ENCODE measurements around the gene DPH7.

DNA sequence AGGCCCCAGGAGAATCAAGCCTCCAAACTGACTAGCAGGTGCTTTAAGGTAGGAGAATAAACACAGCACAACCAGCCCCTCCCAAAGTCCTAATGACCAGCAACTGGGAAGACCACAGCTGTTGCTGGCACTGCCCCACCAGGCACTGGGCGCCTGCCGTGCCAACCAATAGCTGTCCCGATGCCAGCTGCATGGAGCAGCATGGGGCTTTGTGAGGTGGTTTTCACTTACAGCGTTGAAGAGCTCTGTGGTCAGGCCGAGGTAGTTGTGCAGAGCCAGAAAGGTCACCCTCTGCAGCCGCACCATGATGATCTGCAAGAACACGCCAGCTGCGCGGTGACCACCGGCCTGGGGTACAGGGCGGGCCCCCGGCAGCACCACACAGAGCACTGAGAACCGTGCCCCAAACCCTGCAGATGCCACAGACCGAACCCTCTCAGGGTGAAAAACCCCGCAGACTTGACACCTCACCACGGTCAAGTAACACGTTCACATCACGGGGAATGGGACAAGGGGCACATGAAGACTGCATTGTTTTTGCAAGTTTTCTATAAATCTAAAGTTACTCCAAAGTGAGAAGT lies 57.2 kb downstream of the DPH7 start:
- TF ChIP-seq, protein P1, sequence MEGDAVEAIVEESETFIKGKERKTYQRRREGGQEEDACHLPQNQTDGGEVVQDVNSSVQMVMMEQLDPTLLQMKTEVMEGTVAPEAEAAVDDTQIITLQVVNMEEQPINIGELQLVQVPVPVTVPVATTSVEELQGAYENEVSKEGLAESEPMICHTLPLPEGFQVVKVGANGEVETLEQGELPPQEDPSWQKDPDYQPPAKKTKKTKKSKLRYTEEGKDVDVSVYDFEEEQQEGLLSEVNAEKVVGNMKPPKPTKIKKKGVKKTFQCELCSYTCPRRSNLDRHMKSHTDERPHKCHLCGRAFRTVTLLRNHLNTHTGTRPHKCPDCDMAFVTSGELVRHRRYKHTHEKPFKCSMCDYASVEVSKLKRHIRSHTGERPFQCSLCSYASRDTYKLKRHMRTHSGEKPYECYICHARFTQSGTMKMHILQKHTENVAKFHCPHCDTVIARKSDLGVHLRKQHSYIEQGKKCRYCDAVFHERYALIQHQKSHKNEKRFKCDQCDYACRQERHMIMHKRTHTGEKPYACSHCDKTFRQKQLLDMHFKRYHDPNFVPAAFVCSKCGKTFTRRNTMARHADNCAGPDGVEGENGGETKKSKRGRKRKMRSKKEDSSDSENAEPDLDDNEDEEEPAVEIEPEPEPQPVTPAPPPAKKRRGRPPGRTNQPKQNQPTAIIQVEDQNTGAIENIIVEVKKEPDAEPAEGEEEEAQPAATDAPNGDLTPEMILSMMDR (IDR thresholded peaks at IDR 0.05 in 2 of 3, conservative IDR thresholded peaks at IDR 0.05 in 1 of 3; ENCODE audit: borderline replicate concordance in 1 of 3, insufficient read depth in 1 of 3, low read depth in 2 of 3, low read length in 2 of 3), result no peak
- no peak for TF ChIP-seq POLR2AphosphoS5 (IDR thresholded peaks at IDR 0.05; ENCODE audit: low read depth, low read length)
- TF ChIP-seq YY1 (IDR thresholded peaks at IDR 0.05; ENCODE audit: extremely low read depth, insufficient replicate concordance, low read depth, low read length), result no peak
- TF ChIP-seq SIN3A (IDR thresholded peaks at IDR 0.05; ENCODE audit: low read depth), result no peak
- no peak for TF ChIP-seq SP1 (IDR thresholded peaks at IDR 0.05; ENCODE audit: low read depth)
- TF ChIP-seq, protein P2, sequence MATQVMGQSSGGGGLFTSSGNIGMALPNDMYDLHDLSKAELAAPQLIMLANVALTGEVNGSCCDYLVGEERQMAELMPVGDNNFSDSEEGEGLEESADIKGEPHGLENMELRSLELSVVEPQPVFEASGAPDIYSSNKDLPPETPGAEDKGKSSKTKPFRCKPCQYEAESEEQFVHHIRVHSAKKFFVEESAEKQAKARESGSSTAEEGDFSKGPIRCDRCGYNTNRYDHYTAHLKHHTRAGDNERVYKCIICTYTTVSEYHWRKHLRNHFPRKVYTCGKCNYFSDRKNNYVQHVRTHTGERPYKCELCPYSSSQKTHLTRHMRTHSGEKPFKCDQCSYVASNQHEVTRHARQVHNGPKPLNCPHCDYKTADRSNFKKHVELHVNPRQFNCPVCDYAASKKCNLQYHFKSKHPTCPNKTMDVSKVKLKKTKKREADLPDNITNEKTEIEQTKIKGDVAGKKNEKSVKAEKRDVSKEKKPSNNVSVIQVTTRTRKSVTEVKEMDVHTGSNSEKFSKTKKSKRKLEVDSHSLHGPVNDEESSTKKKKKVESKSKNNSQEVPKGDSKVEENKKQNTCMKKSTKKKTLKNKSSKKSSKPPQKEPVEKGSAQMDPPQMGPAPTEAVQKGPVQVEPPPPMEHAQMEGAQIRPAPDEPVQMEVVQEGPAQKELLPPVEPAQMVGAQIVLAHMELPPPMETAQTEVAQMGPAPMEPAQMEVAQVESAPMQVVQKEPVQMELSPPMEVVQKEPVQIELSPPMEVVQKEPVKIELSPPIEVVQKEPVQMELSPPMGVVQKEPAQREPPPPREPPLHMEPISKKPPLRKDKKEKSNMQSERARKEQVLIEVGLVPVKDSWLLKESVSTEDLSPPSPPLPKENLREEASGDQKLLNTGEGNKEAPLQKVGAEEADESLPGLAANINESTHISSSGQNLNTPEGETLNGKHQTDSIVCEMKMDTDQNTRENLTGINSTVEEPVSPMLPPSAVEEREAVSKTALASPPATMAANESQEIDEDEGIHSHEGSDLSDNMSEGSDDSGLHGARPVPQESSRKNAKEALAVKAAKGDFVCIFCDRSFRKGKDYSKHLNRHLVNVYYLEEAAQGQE (IDR thresholded peaks at IDR 0.05; ENCODE audit: low read depth), result no peak
- no peak for TF ChIP-seq ZNF274 (IDR thresholded peaks at IDR 0.05; ENCODE audit: low read depth, low read length)
- no peak for TF ChIP-seq TCF7L2 (IDR thresholded peaks at IDR 0.05; ENCODE audit: borderline replicate concordance, extremely low read depth, insufficient read depth, insufficient read length)

All from HCT116 (cell line).